Gastroesophageal sphincter (tissue), 4 donors: ENCODE results near the gene PTX3. TPM values are rescaled to one million over a fixed set of nuclear protein-coding genes. Genes with fewer than 3 reads are reported as not detected.

Source experiments
- ATAC-seq: fragments of 150-250 bp; one replicate; pipeline ENCODE4 v1.9.1; 2016; ENCODE audit warnings: mild to moderate bottlenecking, moderate library complexity
- H3K27ac ChIP-seq, 4 donors: fragments of 200-600 bp; sonication (generic) in 3 of 4; 1 replicate in 3 of 4; 2 replicates in 1 of 4; pipeline ENCODE4 v1.5.1; 2016 to 2019
- H3K27me3 ChIP-seq: fragments of 200-600 bp; sonication (generic); one replicate; pipeline ENCODE4 v1.5.1; 2019
- H3K36me3 ChIP-seq, 2 donors: fragments of 200-600 bp; sonication (generic); one replicate each; pipeline ENCODE4 v1.5.1; 2019; ENCODE audit warnings: control low read depth in 1 of 2
- H3K4me1 ChIP-seq, 3 donors: fragments of 200-600 bp; sonication (generic); 1 replicate in 2 of 3; 2 replicates in 1 of 3; pipeline ENCODE4 v1.5.1; 2016 to 2019; ENCODE audit warnings: control low read depth in 2 of 3
- H3K4me3 ChIP-seq, 2 donors: fragments of 200-600 bp; sonication (generic); one replicate each; pipeline ENCODE4 v1.5.1; 2019; ENCODE audit warnings: mild to moderate bottlenecking in 1 of 2, moderate library complexity in 1 of 2
- H3K9me3 ChIP-seq, 3 donors: fragments of 200-600 bp; sonication (generic); one replicate each; pipeline ENCODE4 v1.5.1; 2017 to 2019; ENCODE audit warnings: control low read depth in 2 of 3
- CTCF ChIP-seq, 4 experiments: fragments of 200-600 bp in 2 of 4; fragments of 450-650 bp in 2 of 4; sonication (generic) in 1 of 4; IDR thresholded peaks; one replicate each; pipeline ENCODE4 v1.5.1; 2017 to 2019; ENCODE audit warnings: antibody characterized with exemption in 4 of 4, mild to moderate bottlenecking in 2 of 4, moderate library complexity in 2 of 4
- EP300 ChIP-seq: sonication (generic); formaldehyde crosslinking; IDR thresholded peaks from one replicate; pipeline ENCODE4 v1.6.1; 2017; ENCODE audit warnings: antibody characterized with exemption, mild to moderate bottlenecking
- POLR2A ChIP-seq, 2 donors: fragments of 450-650 bp; IDR thresholded peaks; one replicate each; pipeline ENCODE4 v1.6.1; 2017; ENCODE audit warnings: antibody characterized with exemption in 2 of 2, mild to moderate bottlenecking in 2 of 2, moderate library complexity in 1 of 2
- POLR2AphosphoS5 ChIP-seq: sonication (generic); formaldehyde crosslinking; IDR thresholded peaks from one replicate; pipeline ENCODE4 v1.6.1; 2017; ENCODE audit warnings: antibody characterized with exemption
- WGBS, 2 donors: methylation state at CpG; one replicate each; pipeline ENCODE4 v1.1.5; 2018; ENCODE audit warnings: low coverage in 1 of 2; 5-methylcytosine and 5-hydroxymethylcytosine counted together
- total RNA-seq, 4 donors: library from RNA; depleted of rRNA; stranded (reverse); fragments of >200 nt; gene quantifications; one replicate each; pipeline ENCODE4 v1.1.0, GENCODE V29; 2016

Gene PTX3
- total RNA-seq, 4 donors from 2014 or later = 2.0 to 140 (median 5.7) TPM

DNA sequence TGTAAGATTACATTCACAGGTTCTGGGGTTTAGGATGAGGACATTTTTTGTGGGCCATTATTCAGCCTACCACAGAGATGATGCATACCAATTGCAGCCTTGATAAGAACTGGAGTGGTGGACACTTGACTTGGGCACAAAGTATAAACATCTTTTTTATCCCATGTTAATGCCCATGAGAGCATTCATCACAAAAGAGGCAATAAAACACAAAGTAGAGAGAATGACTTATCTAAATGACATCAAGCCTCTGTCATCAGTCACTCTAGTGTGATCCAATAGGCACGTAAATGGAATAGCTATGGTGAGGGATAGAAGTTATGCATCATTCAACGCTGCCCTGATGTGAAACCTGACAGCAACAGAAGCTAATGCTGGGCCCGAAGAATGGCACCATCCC, 40.8 kb downstream of the PTX3 start:
- WGBS, 2 donors = 66 to 89% methylated on average over 3 of the region's 3 CpGs
- ATAC-seq = no peak
- no peak for TF ChIP-seq POLR2A (IDR thresholded peaks at IDR 0.05)
- TF ChIP-seq POLR2AphosphoS5 = no peak
- TF ChIP-seq EP300 = no peak
- no peak for TF ChIP-seq CTCF (IDR thresholded peaks at IDR 0.05)
- Histone ChIP-seq H3K27ac (no peak overlapping the region), H3K4me1 (no peaks in the 10 kb centered on the region), H3K4me3 (no peak overlapping the region), H3K27me3 (no peaks in the 10 kb centered on the region), H3K36me3 (no peaks in the 10 kb centered on the region), H3K9me3 (no peaks in the 10 kb centered on the region)

- WGBS, 2 donors = 75 to 82% methylated on average over 1 of the region's 1 CpG
- Histone ChIP-seq H3K27me3 (no peaks in the 10 kb centered on the region), H3K9me3 (no peaks in the 10 kb centered on the region), H3K27ac (no peak overlapping the region), H3K4me1 (no peaks in the 10 kb centered on the region), H3K4me3 (no peak overlapping the region), H3K36me3 (no peaks in the 10 kb centered on the region)
- no peak for ATAC-seq
- TF ChIP-seq EP300 (no peak), POLR2A (IDR thresholded peaks at IDR 0.05) (no peak), POLR2AphosphoS5 (no peak), CTCF (IDR thresholded peaks at IDR 0.05) (no peak)
Observed at GRCh38 chr3:157479464-157480243, 43.0 kb downstream of the PTX3 start.

GRCh38 chr3:157487339-157487738, 50.7 kb downstream of the PTX3 start:
- ATAC-seq = no peak
- TF ChIP-seq POLR2AphosphoS5 = no peak
- TF ChIP-seq EP300 = no peak
- no peak for TF ChIP-seq POLR2A (IDR thresholded peaks at IDR 0.05)
- no peak for TF ChIP-seq CTCF (IDR thresholded peaks at IDR 0.05)
- Histone ChIP-seq H3K36me3 (no peaks in the 10 kb centered on the region), H3K4me1 (no peaks in the 10 kb centered on the region), H3K4me3 (no peak overlapping the region), H3K27me3 (no peaks in the 10 kb centered on the region), H3K9me3 (no peaks in the 10 kb centered on the region), H3K27ac (no peak overlapping the region)
- 82 to 94% methylated on average over 1 of the region's 1 CpG for WGBS, 2 donors

DNA sequence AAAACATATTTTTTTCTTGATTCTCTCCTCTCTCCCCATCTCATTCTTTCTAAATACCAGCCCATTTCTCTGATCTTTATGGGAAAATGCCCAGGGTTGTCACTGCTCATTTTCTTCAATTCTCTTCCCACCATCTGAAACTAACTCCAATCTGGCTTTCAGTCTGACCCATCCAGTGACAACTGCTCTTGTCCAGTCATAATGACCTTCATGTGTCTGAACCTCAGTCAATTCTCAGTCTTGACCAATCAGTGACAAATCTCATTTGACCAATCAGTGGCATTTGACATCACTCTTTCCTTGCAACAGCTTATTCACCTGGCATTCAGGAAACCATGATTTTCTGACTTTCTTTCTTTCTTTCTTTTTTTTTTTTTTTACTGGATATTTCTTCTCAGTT, 51.5 kb downstream of the PTX3 start:
- no peak for ATAC-seq
- no peak for TF ChIP-seq POLR2A (IDR thresholded peaks at IDR 0.05)
- TF ChIP-seq EP300 = no peak
- no peak for TF ChIP-seq POLR2AphosphoS5
- TF ChIP-seq CTCF (IDR thresholded peaks at IDR 0.05) = no peak
- Histone ChIP-seq H3K4me1 (no peaks in the 10 kb centered on the region), H3K9me3 (no peaks in the 10 kb centered on the region), H3K27ac (no peak overlapping the region), H3K36me3 (no peaks in the 10 kb centered on the region), H3K27me3 (no peaks in the 10 kb centered on the region), H3K4me3 (no peak overlapping the region)

- no peaks in the 10 kb centered on the region for H3K27me3 ChIP-seq
- H3K4me3 ChIP-seq = no peak overlapping the region
Observed at GRCh38 chr3:157491136-157491535, 54.5 kb downstream of the PTX3 start.

More at GRCh38 chr3:157491136-157491535, 54.5 kb downstream of the PTX3 start:
- no peak overlapping the region for H3K27ac ChIP-seq
- no peak for ATAC-seq
- TF ChIP-seq EP300 = no peak
- no peak for TF ChIP-seq POLR2AphosphoS5
- no peak for TF ChIP-seq CTCF (IDR thresholded peaks at IDR 0.05)
- TF ChIP-seq POLR2A (IDR thresholded peaks at IDR 0.05) = no peak
- no peaks in the 10 kb centered on the region for H3K4me1 ChIP-seq
- H3K36me3 ChIP-seq = no peaks in the 10 kb centered on the region
- no peaks in the 10 kb centered on the region for H3K9me3 ChIP-seq
- 83 to 94% methylated on average over 2 of the region's 2 CpGs for WGBS, 2 donors
